Epidermal melanocyte (primary cell): ENCODE measurements around the gene PLD4.
"Not testable (repeated sequence)": the region's sequence is repeated elsewhere in the genome, so short reads cannot be mapped to it uniquely, and the experiment has no call there.

Experiments used
- DNase-seq: peaks from one replicate; pipeline ENCODE4 v3.0.0; 2011; ENCODE audit warnings: low spot score; ENCODE audit not compliant: insufficient read length

The PLD4 gene

DNA sequence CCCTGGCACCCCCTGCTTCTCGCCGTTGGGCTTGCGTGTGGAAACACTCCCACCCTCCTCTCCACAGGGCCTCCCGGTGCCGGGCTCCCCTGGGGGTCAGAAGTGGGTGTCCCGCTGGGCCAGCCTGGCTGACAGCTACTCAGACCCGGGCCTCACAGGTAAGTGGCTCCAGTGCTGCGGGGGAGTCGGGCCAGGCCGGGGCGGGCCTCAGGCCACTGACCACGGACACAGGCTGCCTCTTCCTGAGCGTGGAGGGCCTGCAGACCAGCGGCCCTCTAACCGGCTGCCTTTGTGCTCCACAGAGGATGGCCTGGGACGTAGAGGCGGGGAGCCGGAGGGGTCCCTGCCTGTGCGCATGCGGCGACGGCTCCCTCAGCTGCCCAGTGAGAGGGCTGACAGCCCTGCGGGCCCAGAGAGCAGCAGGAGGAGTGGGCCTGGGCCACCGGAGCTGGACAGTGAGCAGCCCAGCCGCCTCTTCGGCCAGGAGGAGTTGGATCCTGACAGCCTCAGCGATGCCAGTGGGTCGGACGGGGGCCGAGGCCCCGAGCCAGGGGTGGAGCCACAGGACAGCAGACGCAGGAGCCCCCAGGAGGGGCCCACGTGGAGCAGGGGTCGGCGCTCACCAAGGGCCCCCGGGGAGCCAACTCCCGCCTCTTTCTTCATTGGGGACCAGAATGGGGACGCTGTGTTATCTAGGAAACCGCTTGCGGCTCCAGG, 38.5 kb upstream of the PLD4 start:
- no peak for DNase-seq

DNA sequence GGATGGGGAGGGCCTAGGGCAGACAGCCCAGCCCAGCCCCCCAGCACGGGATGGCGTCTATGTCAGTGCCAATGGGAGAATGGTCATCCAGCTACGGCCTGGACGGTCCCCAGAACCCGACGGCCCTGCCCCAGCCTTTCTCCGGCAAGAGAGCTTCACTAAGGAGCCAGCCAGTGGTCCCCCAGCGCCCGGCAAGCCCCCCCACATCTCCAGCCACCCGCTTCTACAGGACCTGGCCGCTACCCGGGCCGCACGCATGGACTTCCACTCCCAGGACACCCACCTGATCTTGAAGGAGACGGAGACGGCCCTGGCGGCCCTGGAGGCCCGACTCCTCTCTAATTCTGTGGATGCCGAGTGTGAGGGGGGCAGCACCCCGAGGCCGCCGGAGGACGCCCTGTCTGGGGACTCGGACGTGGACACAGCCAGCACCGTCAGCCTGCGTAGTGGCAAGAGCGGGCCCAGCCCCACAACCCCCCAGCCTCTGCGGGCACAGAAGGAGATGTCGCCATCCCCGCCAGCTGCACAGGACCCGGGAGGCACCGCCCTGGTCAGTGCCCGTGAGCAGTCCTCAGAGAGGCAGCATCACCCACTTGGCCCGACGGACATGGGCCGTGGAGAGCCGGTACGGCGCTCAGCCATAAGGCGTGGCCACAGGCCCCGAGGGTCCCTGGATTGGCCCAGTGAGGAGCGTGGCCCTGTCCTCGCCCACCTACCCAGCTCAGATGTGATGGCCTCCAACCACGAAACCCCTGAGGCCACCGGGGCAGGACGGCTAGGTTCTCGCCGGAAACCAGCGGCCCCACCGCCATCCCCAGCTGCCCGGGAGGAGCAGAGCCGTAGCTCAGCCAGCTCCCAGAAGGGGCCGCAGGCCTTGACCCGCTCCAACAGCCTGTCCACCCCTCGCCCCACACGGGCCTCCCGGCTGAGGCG, 37.7 kb upstream of the PLD4 start:
- no peak for DNase-seq

DNA sequence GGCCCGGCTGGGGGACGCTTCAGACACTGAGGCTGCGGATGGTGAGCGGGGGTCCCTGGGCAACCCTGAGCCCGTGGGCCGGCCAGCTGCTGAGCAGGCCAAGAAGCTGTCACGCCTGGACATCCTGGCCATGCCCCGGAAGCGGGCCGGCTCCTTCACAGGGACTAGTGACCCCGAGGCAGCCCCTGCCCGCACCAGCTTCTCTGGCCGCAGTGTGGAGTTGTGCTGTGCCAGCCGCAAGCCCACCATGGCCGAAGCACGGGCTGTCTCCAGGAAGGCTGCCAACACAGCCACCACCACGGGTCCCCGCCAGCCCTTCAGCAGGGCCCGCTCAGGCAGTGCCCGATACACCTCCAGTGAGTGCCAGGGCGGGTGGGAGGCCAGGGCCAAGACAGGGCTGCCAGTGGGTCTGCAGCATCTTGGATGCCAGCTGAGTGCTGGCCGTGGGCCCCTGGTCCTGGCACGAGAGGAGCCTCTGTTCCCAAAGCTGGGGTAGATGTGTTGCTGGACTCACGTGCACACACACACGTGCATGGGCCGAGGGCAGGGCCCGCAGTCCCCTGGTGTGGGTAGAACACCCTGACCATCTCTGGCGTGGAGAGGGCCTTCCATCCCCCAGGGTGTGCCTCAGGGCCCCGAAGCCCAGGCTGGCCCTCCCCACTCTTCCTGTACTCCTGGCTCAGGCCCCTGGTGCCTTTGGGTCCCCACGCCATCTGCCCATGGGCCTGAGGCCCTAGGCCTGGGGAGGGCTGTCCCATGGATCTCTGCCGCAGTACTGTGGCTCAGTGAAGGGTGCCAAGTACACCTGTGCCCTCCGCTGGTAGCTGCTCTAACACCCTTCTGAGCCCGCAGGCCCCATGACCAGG, 36.8 kb upstream of the PLD4 start:
- no peak for DNase-seq

DNA sequence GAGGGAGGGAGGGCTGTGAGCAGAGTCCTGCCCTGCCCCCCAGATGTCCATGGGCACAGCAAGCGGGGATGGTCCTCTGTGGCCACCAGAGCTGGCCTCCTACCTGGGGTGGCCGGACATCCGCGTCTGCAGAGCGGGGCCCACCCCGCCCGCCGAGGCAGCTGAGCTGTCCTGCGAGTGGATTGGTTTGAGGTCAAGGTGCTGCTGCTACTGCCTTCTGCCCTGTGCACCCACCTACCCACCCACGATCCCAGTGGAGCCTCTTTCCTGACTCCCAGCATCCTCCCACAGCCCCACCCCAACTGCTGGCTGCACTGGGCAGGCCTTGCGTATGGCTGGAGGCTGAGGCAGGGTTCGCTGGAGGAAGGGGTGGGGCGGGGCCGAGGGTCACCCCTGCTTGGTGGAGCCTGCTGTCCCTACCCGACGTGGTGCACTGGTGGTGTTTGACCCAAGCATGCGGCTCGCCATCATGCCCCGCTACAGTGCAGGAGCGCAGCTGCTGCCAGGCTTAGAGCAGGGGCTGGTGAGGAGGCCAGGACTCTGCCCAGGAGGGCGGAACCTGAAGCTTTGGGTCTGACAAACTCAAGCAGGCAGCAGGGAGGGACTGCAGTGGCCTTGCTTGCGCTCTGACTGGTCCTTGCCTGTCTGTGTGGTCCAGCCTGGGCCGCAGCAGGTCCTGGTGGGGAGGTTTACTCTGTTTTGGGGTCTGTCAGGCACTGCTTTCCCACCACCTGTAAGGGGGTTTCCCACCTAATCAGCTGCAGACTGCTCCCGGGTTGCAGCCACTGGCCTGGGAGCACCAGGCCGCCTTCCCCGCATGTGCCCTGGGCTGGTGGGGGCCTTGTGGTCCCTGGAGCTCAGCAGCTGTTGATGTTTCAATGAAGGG, 35.9 kb upstream of the PLD4 start:
- no peak for DNase-seq

DNA sequence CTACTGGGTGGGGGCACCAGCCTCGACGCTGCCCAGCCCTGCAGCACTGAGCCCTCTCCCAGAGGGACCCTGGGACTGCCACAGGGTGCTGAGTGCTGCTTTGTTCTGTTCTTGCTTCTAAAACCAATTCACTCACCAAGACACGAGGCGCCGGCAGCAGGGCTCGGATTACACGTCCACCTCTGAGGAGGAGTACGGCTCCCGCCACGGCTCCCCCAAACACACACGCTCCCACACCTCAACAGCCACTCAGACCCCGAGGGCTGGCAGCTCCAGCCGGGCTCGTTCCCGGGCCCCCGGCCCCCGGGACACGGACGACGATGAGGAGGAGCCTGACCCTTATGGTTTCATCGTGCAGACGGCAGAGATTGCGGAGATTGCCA, 35.3 kb upstream of the PLD4 start:
- DNase-seq: no peak

DNA sequence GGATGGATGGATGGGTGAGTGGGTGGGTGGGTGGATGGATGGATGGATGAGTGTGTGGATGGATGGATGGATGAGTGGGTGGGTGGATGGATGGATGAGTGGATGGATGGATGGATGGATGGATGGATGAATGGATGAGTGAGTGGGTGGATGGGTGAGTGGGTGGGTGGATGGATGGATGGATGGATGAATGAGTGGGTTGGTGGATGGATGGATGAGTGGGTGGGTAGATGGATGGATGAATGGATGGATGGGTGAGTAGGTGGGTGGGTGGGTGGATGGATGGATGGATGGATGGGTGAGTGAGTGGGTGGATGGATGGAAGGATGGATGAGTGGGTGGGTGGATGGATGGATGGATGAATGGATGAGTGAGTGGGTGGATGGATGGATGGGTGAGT, 34.4 kb upstream of the PLD4 start:
- DNase-seq: not testable (repeated sequence)

DNA sequence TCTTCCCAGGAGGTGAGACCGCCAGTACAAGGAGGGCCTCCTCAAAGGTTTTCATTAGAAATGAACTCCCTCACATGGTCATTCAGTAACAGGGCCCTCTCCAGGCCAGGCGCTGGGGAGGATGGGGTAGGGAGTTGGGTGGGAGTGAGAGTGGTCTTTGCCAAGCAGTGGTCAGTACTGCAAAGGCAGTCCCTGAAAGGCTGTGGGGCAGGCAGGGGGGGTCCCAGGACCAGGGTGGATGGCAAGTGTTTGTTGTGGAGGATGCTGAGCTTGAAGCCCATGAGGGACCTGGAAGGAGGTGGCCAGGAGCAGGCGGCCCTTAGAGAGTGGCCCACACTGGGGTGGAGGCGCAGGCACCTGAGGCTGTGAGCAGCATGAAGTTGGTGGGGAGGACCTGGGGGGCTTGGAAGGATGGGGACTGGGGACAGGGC, 33.5 kb upstream of the PLD4 start:
- no peak for DNase-seq

DNA sequence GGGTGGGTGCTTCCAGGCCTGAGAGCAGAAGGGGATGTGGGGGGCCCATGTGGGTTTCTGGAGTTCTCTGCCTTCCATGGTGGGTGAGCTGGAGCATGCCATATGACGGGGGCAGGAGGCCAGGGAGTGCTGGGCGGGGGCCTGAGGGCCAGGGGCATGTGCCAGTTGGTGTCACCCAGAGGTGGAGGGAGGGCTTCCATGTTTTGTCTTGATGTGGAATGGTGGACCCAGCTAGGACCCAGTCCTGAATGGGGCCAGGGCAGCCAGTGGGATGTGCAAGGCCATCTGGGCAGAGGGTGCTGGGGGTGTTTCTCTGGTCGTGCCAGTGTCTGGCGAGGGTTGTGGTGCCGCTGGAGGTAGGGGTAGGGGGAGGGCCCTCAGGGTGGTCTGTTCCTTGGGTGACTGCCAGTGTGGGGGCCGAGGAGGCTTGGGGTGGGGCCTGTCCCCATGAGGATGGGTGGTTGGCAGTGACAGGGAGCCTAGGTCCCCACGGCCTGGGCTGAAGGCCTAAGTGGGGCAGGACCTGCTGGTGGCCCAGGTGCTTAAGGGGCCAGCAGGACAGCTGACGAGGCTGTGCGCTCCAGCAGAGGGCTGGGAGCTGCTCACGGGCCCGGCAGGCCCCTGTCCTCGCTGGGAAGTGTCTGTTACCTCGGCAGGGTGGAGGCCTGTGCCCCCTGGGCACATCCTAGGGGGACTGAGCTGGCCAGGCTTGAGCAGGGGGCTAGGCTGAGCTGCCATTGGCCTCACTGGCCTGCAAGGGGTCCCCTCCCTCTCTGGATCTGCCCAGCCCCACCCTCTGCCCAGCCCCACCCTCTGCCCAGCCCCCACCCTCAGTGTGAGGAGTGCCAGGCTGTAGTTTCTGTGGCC, 32.8 kb upstream of the PLD4 start:
- DNase-seq: no peak

DNA sequence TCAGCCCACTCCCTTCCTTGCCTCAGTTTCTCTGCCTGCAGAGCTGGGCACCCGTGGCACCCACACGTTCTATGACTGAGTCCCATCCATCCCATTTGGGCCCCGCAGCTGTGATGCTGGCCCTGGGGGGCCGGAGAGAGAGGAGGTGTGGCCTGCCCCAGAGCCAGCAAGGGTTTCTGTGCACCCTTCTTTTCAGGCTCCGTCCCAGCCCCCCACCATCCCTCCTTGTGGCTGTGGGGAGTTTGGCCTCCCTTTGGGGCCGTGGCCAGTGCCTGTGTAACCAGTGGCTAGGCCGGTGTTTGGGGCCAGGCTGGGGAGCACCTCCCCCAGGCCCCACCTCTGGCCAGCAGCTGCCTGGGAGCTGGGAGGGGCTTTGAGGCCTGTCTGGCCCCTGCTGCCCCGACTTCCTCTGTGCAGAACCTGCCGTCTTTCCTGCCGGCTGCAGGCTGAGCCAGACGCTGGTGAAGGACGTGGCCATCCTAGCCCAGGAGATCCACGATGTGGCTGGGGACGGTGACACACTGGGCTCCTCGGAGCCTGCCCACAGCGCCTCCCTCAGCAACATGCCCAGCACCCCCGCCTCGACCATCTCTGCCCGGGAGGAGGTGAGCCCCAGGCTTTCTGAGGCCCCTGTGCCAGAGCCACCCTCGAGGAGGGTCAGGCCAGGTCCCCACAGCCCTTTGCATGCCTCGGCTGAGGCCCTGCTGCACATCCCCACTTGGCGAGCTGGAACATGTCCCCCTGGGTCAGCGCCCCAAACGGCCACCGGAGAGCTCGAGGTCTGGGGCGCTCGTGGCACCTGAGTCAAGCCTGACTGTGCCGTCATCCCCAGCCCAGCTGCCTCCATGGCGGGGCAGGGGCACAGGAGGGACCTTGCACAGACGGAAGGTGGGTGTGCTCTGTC, 31.9 kb upstream of the PLD4 start:
- DNase-seq: no peak

DNA sequence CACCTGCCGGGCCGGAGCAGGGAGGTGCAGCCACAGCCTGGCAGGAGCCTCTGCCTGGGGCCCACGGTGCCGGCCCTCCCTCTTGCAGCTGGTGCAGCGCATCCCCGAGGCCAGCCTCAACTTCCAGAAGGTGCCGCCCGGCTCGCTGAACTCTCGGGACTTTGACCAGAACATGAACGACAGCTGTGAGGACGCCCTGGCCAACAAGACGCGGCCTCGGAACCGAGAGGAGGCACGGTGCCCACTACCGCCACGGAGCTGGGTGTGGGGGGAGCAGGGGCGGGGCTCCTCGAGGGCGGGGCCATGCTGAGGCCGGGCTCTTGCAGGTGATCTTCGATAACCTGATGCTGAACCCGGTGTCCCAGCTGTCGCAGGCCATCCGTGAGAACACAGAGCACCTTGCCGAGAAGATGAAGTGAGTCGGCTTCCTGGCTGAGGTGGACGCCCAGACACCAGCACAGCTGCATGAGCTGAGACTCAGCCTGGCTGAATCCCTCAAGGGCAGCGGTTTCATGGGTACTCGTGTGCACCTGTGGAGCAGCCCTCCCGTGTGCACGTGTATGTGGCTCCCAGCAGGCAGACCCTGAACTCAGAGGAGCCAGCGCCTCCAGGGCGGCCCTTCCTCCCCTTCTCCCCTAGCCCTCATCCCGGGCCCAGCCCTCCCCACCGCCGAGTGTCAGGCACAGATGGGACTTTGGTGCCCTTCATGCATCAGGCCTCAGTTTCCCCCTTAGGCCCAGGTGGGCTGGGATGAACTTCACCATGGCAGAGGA, 31.1 kb upstream of the PLD4 start:
- DNase-seq: no peak

DNA sequence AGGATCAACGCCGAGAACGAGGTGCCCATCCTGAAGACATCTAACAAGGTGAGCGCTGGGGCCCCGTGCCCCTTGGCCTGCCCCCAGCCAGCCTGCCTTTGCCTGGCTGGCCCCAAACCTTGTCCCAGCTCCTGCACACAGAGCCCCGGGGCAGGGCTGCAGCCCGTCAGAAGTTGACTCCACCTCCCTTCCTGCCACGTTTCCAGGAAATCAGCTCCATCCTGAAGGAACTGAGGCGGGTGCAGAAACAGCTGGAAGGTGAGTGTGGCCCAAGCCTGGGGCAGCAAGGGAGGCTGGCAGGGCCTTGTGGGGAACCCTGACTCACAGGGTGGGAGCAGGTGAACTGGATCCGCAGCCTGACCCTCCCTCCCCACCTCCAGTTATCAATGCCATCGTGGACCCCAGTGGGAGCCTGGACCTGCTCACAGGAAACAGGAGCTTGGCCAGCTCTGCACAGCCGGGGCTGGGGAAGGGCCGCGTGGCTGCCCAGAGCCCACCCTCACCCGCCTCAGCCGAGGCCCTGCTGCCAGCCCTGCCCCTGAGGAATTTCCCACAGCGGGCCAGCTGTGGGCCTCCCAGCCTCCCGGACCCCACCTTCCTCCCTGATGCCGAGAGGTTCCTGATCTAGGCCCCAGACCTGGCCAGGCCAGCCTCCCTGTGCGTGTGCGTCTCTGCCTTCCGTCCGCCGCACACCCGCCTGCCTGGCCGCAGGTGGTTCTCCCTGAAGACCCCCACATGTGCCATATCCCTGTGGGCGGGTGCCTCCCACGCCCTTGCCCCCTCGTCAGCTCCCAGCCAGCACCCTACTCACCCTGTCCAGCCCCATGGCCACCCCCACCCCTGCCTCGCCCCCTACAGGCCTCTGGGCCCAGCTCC, 30.1 kb upstream of the PLD4 start:
- no peak for DNase-seq

DNA sequence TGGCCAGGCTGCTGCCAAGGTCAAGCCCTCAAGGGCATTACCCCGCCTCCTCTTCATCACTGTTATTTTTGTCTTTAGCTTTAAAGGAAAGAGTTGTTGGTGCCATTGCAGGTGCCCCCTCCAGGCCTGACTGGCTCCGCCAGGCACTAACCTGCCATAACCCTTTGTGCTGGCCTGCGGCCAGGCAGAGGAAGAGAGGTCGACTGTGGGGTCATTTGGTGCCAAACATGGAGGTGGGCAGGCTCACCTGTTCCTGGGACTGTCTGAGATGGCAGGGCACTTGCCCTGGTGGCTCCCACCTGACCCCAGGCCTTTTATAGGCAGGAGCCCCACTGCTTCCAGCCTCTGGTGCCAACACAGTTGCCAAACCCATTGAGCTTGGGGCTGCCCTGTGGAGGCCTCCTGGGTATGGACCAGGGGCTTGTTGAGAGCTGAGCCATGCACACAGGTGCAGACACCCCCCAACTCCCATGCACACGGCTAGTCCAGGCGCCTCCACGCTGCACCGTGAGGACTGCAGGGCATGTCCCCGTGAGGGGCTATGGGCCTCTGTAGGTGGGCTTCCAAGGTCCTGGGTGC, 29.4 kb upstream of the PLD4 start:
- DNase-seq: no peak

DNA sequence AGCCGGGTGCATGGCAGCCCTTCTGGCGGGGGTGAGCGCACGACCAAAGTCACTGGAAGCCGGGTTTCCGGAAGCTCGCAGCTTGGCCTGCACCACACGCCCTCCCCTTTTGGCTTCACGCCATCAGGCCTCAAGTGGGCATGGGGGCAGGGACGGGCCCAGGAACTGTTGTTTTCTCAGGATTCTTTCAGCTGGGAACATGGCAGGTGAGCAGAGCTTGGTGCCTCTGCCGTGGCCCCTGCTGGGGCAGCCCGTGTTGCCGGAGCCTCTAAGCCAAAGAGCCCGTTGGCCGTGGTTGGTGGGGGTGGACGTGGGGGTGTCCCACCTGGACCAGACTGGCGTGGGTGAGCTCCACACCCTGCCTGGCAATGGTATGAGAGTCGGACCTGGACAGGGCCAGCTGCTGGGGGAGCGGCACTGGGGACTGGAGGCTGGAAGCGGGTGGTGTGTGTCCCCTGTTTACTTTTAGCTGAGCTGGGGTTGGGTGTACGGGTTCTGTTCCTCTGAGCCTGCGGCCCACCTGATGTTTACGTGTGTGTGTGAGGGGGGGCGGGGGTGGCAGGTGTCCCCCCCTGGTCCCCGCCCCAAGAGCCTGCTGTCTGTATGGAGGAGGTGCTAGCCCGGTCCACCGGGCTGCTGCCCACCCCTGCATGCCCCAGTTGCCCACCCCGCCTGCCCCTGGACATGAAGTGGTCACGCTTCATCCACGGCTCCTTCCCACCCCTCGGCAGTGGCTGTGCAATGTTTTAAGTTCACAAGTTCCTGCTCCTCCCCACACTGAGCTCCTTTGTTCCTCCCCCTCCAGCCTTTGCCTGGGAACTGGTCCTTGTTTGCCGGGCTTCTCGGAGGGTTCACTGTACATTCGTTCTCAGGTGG, 28.7 kb upstream of the PLD4 start:
- DNase-seq: no peak

DNA sequence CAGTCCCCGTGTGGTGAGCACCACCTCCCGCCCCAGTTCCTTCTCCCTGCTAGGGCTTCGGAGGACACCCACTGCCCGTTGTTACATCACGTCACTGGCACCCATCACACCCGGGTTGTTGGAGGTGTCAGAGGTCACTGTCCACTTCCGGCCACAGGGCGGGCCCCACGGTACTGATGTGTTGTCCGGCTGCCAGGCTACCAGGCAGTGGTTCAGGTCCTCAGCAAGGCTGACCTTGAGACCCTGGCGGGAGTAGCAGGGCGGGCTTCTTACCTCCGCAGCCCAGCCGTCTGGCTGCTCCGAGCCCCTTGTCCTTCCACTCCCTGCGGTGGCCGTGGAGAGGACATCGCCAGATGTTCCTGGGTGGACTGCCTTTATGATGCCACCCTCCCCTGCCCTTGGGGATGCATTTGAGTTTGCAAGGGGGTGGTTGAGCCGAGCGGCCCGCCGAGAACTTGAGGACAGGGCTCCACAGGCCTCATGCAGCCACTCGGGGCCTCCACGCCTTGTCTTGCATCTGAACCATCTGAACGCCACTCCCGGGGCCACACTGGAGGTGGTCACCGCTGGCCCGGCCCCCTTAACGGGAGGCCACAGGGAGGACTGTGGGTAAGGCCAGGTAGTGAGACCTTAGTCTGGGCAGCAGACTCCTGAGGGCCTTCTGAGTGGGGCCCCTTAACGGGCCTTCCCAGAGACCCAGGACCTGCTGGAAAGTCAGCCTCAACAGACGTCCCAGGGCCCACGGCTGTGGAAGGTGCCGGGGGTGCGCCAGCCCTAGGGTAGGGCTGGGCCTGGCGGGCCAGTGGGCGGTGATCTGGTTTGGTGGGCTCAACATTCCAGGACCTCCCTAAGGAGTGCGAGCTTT, 27.1 kb upstream of the PLD4 start:
- DNase-seq: no peak

DNA sequence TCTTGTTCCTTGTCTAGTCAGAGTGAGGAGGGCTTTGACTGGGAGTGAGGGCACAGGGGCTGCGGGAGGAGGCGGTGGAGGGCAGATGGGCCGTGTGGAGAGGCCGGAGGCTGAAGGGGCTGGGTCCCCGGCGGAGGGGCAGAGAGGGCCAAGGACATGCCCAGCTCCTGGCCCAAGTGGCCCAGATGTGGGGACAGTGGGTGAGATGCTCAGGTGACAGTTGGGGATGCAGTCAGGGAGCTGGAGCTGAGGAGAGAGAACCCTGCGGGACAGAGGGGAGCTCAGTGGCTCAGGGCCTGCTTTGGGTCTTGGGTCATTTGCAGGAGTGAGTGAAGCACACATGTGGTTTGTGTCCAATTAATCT, 26.5 kb upstream of the PLD4 start:
- no peak for DNase-seq
